HG03159 (cell line): Measurements from ENCODE around the gene NETO2.
"Not testable (repeated sequence)": the region's sequence is repeated elsewhere in the genome, so short reads cannot be mapped to it uniquely, and the experiment has no call there.

Source experiments
- ATAC-seq: cut with Tn5 transposase; IDR thresholded peaks from one replicate; pipeline ENCODE4 v1.9.1; 2021; ENCODE audit warnings: mild to moderate bottlenecking, moderate library complexity; ENCODE audit not compliant: unreplicated experiment

The NETO2 gene

GRCh38 chr16:47136099-47136842 lies 7.5 kb downstream of the NETO2 start:
- ATAC-seq = no peak

DNA sequence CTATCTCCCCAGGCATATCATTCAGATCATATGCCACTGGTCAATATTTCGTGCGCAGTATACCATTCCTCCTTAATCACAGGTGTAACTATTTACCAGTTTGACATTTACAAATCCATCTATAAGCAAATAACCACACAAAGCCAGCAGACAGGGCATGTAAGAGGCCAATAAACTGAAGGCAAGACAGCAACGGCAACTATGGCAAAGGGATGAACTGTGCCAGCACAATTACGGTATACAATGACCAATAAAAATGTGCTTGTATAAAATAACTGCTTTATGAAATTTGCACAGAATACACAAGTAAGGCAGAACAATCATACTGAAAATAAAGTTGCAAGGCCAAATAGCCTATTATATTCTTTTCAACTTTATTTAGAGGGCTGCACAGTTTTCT lies 9.2 kb downstream of the NETO2 start:
- ATAC-seq = no peak

- ATAC-seq = no peak
Measured at GRCh38 chr16:47132308-47132707, 11.4 kb downstream of the NETO2 start.

GRCh38 chr16:47129755-47130435 lies 13.8 kb downstream of the NETO2 start:
- ATAC-seq = no peak

GRCh38 chr16:47127541-47127940 lies 16.2 kb downstream of the NETO2 start:
- ATAC-seq = no peak

- ATAC-seq = no peak
Measured at GRCh38 chr16:47125757-47126156, 18.0 kb downstream of the NETO2 start.

GRCh38 chr16:47113130-47113529 lies 30.6 kb downstream of the NETO2 start:
- ATAC-seq = no peak

DNA sequence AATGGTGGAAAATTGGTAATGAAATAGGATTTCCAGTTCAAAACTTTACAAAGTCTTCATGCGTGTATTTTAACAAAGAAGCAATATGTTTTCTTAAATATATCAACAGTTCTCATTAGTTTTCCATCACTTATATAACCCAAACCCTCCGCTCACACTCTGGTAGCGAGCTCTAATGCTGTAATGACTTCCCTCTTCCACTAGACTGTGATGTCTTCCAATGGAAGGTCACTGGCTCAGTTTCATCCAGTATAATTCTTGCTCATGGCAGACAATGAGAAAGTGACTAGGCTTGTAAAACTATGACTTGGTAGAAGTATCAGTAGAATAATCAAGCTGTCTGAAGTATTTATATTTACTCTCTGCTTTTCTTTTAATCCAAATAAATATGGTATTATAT lies 32.8 kb downstream of the NETO2 start:
- ATAC-seq = no peak

- ATAC-seq = no peak
Measured at GRCh38 chr16:47109361-47109760, 34.4 kb downstream of the NETO2 start.

DNA sequence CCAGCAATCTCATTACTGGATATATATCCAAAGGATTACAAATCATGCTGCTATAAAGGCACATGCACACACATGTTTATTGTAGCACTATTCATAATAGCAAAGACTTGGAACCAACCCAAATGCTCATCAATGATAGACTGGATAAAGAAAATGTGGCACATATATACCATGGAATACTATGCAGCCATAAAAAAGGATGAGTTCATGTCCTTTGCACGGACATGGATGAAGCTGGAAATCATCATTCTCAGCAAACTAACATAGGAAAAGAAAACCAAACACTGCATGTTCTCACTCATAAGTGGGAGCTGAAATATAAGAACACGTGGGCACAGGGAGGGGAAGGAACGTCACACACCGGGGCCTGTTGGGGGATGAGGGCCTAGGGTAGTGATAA lies 40.8 kb downstream of the NETO2 start:
- ATAC-seq = not testable (repeated sequence)

DNA sequence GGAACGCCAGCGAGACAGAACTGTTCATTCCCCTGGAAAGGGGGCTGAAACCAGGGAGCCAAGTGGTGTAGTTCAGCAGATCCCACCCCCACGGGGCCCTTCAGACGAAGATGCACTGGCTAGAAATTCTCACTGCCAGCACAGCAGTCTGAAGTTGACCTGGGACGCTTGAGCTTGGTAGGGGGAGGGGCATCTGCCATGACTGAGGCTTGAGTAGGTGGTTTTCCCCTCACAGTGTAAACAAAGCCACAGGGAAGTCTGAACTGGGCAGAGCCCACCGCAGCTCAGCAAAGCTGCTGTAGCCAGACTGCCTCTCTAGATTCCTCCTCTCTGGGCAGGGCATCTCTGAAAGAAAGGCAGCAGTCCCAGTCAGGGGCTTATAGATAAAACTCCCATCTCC lies 46.6 kb downstream of the NETO2 start:
- not testable (repeated sequence) for ATAC-seq

DNA sequence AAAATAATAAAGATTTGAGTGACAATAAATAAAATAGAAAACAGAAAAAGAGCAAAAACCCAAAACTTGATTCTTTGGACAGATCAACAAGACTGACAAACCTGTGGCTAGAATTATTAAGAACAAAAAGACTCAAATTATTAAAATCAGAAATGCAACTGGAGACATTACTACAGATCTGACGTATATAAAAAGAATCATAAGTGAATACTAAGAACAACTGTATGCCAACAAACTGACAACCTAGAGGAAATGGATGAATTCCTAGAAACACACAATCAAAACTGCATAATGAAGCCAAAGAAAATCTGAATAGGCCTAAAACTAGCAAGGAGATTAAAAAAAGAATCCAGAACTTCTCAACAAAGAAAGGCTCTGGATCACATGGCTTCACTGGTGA lies 47.4 kb downstream of the NETO2 start:
- no peak for ATAC-seq

DNA sequence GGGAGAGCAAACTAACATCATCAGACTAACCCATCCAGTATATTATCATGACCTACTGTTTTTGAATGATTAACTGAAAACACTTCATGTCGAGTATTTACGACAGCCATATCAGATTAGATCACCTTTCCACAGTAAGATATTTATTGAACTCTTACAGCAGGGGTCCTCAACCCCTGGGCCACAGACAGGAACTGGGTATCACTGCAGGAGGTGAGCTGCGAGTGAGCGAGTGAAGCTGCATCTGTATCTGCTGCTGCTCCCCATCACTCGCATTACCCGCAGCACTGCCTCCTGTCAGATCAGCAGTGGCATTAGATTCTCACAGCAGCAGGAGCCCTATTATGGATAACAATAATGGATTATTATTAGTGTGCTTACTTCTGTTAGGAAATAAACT lies 59.5 kb downstream of the NETO2 start:
- no peak for ATAC-seq

- no peak for ATAC-seq
Measured at GRCh38 chr16:47082099-47082865, 61.5 kb downstream of the NETO2 start.

DNA sequence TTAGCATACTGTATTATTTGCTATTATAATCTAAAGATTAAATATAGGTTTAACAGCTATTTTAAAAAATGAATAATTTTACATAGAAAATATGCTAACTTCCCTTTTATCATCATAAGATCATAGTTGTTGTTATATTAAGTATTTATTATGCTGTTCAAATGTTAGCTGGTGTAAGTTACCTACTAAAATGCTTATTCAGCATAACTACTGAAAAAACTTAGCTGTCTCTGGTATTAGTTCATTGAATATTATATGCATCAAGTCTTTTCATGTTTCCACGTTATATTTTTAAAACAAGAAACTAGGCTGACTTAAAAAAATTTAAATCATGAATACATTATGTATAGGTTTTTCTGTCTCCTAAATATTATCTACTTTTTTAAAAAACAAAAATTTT lies 62.6 kb downstream of the NETO2 start:
- ATAC-seq = no peak

GRCh38 chr16:47079860-47080259 lies 63.9 kb downstream of the NETO2 start:
- ATAC-seq = no peak

GRCh38 chr16:47073223-47074155 lies 70.3 kb downstream of the NETO2 start:
- ATAC-seq = no peak

DNA sequence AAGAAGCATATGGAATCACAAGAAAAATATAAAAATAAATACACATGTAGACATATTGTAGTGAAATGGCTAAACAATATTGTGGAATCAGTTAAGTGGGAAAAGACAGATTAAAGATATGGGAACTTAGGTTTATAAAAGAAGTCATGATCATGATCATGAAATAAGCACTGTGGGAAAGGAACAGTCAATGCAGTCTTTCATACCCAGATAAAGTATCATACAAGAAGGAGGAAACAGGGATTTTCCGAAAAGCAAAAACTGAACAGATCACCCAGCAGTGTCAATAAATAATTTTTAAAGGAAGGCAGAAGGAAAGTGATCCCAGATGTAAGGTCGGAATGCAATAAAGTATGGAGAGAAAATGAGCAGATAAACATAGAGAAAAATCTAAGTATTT lies 71.6 kb downstream of the NETO2 start:
- no peak for ATAC-seq

DNA sequence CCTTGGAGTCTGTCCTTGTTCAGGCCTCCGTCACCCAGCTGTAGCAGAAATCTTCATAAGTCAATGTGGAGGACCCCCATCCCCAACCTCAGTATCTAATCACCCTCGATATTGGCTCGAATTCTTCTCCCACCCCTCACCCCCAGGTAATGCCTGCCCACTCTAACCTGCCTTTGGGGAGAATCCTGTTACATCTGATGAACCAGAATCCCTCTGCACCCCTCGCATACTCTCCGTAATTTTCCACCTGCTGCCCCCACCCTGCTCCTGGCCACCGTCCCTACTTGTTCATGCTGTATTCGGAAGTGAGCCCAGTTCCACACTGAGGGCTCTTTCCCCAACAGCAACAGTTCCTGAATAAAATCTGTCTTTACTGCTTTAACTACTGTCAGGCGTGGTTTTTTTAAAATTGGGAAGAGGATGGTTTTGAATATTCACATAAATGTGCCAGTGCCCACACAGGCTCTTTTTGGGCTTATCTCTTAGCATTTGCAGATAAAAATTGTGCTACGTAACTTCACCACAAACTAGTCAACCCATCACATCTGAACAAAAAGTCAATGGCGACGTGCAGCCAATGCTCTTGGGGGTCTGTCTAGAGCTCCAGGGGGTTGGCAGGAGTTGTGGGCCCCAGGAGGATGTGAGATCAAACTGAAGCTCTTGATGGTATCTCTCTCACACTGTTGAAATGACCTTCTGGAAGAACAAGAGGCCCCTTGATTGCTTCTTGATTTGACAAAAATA lies 73.7 kb downstream of the NETO2 start:
- ATAC-seq = no peak

DNA sequence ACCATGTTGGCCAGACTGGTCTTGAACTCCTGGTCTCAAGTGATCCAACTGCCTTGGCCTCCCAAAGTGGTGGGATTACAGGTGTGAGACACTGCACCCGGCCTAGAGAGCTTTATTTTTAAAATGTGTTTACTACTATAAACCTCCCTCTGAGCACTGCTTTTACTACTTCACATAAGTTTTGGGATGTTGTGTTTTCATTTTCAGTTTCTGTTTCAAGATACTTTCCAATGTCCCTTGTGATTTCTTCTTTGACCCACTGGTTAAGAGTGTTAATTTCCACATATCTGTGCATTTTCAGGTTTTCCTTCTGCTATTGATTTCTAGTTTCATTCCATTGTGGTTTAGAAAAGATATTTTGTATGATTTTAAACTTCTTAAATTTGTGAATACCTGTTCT lies 74.4 kb downstream of the NETO2 start:
- no peak for ATAC-seq
